ENCODE results near the gene CHD3.
"Not testable (repeated sequence)": the region's sequence is repeated elsewhere in the genome, so short reads cannot be mapped to it uniquely, and the experiment has no call there.

CHD3 gene

GRCh38 chr17:7850701-7851437 is 37.7 kb upstream of the CHD3 start:
- DNase-seq = no peak

GRCh38 chr17:7851438-7852261 is 36.9 kb upstream of the CHD3 start:
- peak; percentile 80 for DNase-seq

DNA sequence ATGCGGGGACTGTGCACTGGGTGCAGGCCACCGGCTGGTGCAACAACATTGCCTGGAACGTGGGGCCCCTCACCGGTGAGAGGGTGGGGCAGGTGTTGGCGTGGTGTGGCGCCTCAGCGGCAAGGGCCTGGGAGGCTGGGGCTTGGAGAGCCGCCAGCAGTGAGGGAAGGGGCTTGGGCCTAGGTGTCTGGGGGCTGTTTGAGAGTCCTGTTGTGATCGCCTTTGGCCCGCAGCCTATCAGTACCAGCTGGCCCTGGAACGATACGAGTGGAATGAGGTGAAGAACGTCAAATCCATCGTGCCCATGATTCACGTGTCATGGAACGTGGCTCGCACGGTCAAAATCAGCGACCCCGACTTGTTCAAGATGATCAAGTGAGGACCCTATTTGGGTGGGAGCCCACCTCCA is 36.3 kb upstream of the CHD3 start:
- DNase-seq = no peak

DNA sequence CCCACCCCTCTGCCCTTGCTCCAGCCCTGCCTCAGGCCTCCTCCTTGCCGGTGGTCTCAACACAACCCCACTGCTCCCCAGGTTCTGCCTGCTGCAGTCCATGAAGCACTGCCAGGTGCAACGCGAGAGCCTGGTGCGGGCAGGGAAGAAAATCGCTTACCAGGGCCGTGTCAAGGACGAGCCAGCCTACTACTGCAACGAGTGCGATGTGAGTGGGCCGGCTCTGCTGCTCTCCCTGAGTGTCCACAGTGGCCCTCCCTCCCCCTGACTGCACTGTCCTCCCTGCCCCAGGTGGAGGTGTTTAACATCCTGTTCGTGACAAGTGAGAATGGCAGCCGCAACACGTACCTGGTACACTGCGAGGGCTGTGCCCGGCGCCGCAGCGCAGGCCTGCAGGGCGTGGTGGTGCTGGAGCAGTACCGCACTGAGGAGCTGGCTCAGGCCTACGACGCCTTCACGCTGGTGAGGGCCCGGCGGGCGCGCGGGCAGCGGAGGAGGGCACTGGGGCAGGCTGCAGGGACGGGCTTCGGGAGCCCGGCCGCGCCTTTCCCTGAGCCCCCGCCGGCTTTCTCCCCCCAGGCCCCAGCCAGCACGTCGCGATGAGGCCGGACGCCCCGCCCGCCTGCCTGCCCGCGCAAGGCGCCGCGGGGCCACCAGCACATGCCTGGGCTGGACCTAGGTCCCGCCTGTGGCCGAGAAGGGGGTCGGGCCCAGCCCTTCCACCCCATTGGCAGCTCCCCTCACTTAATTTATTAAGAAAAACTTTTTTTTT is 35.5 kb upstream of the CHD3 start:
- DNase-seq = no peak

- no peak for DNase-seq
These were observed 34.9 kb upstream of the CHD3 start for GRCh38 chr17:7853691-7854038.

- no peak for DNase-seq
These were observed 34.4 kb upstream of the CHD3 start for GRCh38 chr17:7854078-7854777.

DNA sequence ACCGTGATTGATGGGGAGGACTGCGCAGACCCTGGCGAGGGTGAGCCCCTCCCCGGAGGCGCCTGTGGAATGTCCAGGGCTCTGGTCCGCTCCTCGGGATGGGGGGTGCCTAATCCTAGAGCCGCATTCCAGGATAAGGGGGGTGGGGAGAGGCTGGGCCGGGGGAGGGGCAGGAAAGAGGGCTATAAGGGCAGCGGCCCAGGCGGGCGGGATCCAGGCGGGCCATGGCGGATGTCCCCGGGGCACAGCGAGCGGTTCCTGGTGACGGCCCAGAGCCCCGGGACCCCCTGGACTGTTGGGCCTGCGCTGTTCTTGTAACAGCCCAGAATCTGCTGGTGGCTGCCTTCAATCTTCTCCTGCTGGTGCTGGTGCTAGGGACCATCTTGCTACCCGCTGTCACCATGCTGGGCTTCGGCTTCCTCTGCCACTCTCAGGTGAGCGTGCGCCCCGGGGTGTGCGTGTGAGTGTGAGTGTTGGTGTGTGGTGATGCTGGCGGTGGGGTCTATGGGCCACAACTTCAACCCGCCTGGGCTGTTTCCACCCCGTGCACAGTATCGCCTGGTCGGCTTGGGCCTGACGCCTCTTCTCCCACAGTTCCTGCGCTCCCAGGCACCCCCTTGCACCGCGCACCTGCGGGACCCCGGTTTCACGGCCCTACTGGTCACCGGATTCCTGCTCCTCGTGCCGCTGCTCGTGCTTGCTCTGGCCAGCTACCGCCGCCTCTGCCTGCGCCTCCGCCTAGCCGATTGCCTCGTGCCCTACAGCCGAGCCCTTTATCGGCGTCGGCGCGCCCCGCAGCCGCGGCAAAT is 33.5 kb upstream of the CHD3 start, which contains the start of gene TMEM88:
TSS of gene TMEM88 (plus strand) at position 216 of the 809 bp plus-strand sequence. CDS start at position 225, 9 bp downstream.
- DNase-seq = no peak

DNA sequence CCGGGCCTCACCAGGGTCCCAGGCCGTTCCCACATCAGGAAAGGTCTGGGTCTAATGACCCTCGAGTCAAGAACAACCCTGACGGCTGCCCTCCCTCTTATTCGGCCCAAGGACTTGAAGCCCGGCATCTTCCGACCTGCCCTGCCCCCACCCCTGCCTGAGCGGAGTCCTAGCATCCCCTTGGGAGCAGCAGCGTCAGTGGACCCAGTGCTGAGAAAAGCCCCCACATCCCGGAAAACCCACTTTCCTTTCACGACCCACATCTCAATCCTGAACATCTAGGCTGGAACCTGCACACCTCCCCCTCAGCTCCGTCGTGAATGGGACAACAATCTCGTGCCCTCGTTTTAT is 33.0 kb upstream of the CHD3 start:
- DNase-seq = no peak

DNA sequence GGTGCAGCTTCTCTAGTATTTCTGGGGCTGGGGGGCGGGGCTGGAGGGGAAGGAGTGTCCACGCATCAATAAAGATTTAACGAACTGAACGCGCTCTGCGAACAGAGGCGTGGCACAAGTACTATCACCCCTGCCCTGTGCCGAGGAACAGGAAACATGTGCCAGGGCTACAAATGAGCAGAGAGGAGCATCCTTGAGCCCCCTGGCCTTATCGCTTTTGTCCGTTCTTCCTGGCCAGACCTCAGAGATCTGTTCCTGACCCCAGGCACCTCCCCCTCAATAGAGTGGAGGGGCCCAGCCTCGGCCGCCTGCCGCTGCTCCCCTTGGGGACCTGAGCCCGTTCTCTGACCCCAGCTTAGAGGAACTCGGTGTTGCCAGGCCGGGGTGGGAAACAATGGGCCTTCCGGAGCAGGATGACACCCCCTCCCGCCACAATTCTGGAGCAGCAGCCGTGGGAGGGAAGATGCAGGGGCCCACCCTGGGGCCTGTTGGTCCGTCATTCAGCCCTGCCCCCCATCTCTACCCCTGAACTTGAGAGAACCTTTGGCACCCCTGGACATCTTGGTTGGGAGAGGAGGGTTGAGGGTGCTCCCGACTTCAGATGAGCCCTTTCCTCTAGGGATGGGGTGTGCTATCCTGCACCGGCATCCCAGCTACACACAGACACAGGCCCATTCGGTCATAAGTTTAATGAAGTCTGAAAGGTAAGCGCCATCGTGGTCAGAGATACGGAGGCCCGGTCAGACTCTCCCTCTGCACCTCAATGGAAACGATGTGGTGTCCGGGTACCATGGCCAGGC is 32.4 kb upstream of the CHD3 start:
- no peak for DNase-seq

- peak; percentile 89 for DNase-seq
These were observed 31.5 kb upstream of the CHD3 start, which contains the start of gene NAA38 for GRCh38 chr17:7856811-7857712. NAA38 (minus strand) TSS chr17:7857559; CDS start chr17:7857463, 96 bp downstream.

- DNase-seq = peak; percentile 87
These were observed 30.7 kb upstream of the CHD3 start, which contains the start of gene CYB5D1 for GRCh38 chr17:7857713-7858521. CYB5D1 (plus strand) TSS chr17:7858003; CDS start chr17:7858135, 132 bp downstream.

DNA sequence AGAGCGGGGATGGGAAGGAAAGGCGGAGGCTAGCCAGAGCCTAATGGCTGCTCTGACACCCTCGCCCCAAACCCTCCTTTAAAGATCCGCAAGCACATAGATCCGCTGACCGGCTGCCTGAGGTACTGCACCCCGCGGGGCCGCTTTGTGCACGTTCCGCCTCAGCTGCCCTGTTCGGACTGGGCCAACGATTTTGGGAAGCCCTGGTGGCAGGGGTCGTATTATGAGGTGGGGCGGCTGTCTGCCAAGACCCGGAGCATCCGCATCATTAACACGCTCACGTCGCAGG is 30.1 kb upstream of the CHD3 start:
- DNase-seq = no peak

DNA sequence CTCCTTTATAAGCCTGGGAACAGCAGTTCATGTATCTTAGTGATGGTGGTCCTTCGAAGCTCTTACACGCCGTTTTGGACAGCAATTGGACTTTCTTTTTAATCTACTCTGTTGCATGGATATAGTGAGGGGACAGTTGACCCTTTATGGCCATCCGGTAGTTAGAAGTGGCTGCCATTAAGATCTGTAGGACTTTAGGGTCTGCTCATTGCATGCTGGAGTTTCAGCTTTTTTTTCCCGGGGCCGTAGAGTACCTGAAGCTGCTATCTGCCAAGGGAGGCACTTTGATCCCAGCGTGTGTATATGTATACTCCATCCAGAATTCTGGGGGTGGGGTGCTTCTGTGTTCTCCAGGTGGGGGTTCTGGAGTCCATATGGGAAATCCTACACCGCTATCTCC is 29.6 kb upstream of the CHD3 start:
- DNase-seq = no peak

DNA sequence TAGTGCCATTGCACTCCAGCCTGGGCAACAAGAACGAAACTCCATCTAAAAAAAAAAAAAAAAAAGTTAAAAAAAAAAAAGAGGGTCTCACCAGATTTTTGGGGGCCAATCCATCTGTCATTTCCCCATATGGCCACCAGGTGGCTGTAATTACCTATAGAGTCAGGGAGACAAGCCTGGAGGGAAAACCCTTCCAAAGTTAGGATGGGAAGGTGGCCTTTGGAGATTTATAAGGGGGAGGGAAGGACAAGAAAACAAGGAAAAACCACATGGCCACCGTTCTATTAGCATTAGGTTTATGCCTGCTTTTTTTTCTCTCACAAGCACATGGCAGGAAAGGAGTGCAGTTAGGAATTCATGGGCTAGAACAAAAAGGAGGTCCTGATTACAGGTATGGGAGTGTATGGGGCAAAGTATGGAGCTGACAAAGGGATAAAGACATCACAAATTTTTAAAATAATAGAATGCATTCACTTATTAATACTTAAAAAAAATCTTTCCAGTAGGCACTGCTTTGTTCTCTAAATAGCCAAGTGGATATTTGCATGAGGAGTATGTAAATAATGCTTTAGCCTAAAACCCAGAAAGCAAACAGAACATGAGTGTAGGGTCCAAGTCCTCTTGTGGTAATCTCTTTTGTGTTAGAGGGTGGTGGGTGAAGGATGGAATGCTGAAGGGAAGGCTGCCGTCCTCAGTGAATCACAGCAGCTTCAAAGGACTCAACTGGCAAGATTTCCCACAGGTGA is 25.7 kb upstream of the CHD3 start:
- DNase-seq = no peak

DNA sequence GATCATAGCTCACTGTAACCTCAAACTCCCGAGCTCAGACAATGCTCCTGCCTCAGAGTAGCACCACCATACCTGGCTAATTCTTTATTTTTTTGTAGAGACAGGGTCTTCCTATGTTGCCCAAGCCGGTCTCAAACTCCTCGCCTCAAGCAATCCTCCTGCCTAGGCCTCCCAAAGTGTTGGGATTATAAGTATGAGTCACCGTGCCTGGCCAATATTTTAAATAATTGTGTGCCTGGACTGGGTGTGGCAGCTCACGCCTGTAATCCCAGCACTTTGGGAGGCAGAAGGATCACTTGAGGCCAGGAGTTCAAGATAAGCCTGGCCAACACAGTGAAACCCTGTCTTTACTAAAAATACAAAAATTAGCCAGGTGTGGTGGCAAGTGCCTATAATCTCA is 24.2 kb upstream of the CHD3 start:
- not testable (repeated sequence) for DNase-seq

DNA sequence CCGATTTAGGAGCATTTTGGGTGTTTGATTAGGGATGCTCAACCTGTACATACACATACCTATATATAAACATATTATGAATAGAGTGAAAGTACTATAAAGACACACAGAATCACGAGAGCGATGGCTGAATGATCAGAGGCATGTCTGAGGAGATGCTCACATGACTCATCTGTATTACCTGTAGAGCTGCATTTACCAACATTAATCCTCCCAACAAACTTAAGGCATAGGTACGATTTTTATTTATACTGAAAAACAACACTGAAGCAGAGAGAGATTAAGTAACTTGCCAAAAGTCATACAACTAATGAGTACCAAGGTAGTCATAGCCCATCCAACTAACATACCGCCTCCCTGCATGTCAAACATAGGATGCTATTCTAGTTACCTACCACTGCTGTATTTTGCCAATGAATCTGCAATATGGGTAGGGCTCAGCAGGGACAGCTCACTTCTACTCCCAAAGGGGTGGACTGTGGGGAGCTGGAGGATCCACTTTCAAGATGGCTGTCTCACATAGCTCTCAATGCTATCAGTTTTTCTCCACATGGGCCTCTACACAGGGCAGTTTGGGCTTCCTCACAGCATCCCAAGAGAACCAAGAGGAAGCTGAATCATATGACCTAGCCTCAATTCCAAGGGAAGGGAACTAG is 23.5 kb upstream of the CHD3 start:
- no peak for DNase-seq

- no peak for DNase-seq
These were observed 20.7 kb upstream of the CHD3 start for GRCh38 chr17:7867881-7868329.

DNA sequence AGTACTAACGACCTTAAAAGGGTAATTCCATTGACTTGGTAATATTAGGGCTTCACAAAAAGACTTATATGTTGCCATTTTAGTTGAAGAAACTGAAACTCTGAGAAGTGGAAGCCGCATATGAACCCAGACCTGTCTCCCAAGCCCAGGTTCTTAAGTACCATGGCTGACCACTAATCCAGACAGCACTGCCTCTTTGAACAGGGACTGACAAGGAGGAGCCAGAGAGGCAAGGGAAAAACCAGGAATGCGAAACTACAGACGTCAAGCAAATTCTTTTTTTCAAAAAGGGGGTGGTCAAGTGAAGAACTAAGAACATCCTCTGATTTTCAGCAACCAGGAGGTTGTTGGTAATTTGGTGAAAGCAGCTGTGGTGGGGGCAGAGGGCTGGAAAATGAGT is 15.5 kb upstream of the CHD3 start:
- DNase-seq = no peak

Measured in activated T-cell treated with anti-CD3 and anti-CD28 coated beads for 4 hours (primary cell).